Measurements from ENCODE around the gene NOS1AP.

The NOS1AP gene

GRCh38 chr1:162089748-162090147 is 20.3 kb downstream of the NOS1AP start:
- DNase-seq (ENCODE audit: low read depth): no peak

- DNase-seq (ENCODE audit: low read depth): no peak
Measured at GRCh38 chr1:162090378-162090777, 20.9 kb downstream of the NOS1AP start.

DNA sequence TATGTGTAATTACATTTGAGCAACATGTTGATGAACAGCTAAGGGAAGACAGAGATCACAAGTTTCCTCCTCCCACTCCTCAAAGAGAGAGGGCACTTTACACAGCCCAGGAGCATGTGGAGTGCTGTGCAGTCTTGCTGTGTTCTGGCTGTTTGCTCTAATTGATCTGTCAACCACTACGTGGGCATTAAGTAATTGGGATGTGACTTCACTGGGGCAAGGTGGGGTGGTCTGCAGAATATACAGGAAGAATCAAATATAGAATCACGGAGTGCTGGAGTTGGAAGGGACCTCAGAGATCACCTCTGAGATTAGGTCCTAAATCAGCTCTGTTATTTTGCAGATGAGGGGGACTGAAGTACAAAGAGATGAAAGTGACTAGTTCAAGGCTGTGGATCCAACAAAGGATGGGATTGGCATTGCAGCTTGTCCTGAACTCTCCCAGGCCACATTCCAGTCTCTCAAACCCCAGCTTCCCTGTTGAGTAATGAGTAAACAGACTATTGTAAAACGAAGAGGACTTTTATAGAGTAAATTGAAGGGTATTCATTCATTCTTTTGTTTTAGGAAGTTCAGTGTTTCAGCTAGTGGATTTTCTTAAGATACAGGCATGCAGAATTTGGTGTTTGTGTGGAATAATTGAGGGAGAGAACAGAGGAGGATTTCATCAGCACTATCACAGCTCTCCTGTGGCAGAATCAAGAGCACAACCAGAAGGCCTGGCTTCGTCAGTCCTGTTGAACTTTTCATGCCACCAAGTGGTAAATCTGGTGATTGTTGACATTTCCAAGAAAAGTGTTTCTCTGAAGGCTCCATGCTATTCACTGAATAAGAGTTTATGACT is 22.4 kb downstream of the NOS1AP start:
- no peak for DNase-seq (ENCODE audit: low read depth)

GRCh38 chr1:162093095-162093494 is 23.6 kb downstream of the NOS1AP start:
- no peak for DNase-seq (ENCODE audit: low read depth)

- DNase-seq (ENCODE audit: low read depth): no peak
Measured at GRCh38 chr1:162094271-162094670, 24.8 kb downstream of the NOS1AP start.

- no peak for DNase-seq (ENCODE audit: low read depth)
Measured at GRCh38 chr1:162094723-162095122, 25.2 kb downstream of the NOS1AP start.

- DNase-seq (ENCODE audit: low read depth): no peak
Measured at GRCh38 chr1:162107911-162108310, 38.4 kb downstream of the NOS1AP start.

GRCh38 chr1:162108426-162108825 is 38.9 kb downstream of the NOS1AP start:
- no peak for DNase-seq (ENCODE audit: low read depth)

DNA sequence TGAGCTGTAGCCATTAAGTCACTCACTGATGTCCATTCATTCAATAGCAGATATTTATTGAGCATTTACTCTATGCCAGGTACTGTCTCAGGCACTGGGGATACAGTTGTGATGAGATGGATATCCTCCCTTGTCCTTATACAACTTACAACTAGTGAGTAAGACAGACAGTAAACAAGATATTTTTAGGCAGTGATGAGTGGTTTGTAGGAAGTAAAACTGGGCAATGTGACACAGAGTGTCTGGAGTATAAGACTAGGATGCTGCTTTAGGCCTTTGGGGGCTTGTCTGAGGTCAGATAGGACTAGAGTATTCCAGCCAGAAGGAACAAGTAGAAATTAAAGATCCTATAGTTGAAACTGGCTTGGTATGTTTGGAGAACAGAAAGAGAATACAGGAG is 41.4 kb downstream of the NOS1AP start:
- no peak for DNase-seq (ENCODE audit: low read depth)

- no peak for DNase-seq (ENCODE audit: low read depth)
Measured at GRCh38 chr1:162111572-162111971, 42.1 kb downstream of the NOS1AP start.

DNA sequence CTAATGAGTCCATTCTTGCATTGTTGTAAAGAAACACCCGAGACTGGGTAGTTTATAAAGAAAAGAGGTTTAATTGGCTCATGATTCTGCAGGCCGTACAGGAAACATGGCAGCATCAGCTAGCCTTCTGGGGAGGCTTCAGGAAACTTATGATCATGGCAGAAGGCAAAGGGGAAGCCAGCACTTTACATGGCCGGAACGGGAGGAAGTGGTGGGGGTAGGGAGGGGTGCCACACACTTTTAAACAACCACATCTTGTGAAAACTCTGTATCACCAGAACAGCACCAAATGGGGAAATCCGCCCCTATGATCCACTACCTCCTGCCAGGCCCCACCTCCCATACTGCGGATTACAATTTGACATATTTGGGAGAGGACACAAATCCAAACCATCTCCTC is 43.9 kb downstream of the NOS1AP start:
- DNase-seq (ENCODE audit: low read depth): no peak

- DNase-seq (ENCODE audit: low read depth): no peak
Measured at GRCh38 chr1:162117039-162117774, 47.7 kb downstream of the NOS1AP start.

DNA sequence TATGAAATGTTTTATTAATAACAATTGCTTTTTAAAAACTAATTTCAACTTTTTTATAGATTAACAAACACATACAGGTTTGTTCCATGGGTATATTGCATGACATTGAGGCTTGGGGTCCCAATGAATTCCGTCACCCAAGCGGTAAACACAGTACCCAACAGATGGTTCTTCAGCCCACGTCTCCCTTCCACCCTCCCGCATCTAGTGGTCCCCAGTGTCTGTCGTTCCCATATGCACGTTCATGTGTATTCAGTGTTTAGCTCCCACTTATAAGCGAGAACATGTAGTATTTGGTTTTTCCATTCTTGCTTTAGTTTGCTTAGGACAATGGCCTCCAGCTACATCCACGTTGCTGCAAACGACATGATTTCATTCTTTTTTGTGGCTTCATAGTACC is 48.6 kb downstream of the NOS1AP start:
- no peak for DNase-seq (ENCODE audit: low read depth)

GRCh38 chr1:162128693-162129356 is 59.3 kb downstream of the NOS1AP start:
- DNase-seq (ENCODE audit: low read depth): no peak

GRCh38 chr1:162130308-162130707 is 60.8 kb downstream of the NOS1AP start:
- DNase-seq (ENCODE audit: low read depth): no peak

GRCh38 chr1:162131400-162132321 is 62.2 kb downstream of the NOS1AP start:
- no peak for DNase-seq (ENCODE audit: low read depth)

DNA sequence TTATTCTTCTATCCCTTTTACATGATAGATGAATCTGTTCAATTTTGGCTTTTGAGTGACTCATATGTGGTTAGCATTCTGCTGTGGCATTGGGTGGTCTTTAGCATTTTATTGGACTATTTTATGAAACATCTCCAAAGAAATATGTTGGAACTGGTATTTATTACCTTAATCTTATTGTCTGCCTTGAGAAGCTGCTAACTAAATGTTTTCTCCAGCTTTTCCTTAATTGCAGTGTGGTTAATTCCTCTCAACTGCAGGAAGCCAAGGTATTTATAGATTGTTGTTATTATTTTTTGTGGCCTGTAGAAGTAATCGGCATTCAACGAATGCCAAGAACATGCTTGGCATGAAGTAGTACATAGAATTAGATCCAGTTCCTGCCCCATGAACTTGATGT is 64.1 kb downstream of the NOS1AP start:
- DNase-seq (ENCODE audit: low read depth): no peak

DNA sequence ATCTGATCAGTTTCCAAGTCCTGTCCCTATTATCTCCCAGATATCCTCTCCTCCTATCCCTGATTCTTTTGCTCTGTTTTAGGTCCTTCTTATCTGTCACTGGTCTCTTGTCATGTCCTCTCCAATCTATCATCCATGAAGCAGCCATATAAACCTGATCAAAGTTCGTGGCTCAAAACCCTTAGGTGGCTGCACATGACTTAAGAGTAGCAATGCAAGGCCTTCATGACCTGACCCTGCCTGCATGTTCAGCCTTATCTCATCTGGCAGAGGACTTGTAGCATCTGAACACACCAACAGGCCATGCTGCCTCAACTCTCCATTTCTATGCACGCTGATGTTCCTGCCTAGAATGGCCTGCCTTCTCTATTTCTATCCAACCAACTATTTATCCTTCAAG is 65.2 kb downstream of the NOS1AP start:
- DNase-seq (ENCODE audit: low read depth): no peak

- no peak for DNase-seq (ENCODE audit: low read depth)
Measured at GRCh38 chr1:162135271-162135775, 65.8 kb downstream of the NOS1AP start.

GRCh38 chr1:162136760-162137159 is 67.3 kb downstream of the NOS1AP start:
- DNase-seq (ENCODE audit: low read depth): no peak

- no peak for DNase-seq (ENCODE audit: low read depth)
Measured at GRCh38 chr1:162137179-162137960, 67.9 kb downstream of the NOS1AP start.
